ENCODE results near the gene FOXF2.

GRCh38 chr6:1382331-1382882 is 7.0 kb upstream of the FOXF2 start:
- no peak for TF ChIP-seq SMC3 (IDR thresholded peaks at IDR 0.05; ENCODE audit: low read length)
- TF ChIP-seq ZNF18 (CRISPR knock-in tag; IDR thresholded peaks at IDR 0.05; ENCODE audit: insufficient replicate concordance), result no peak
- no peak for TF ChIP-seq TSC22D2 (CRISPR knock-in tag; IDR thresholded peaks at IDR 0.05; ENCODE audit: borderline replicate concordance)
- no peak for TF ChIP-seq ETV5 (CRISPR knock-in tag; IDR thresholded peaks at IDR 0.05; ENCODE audit: borderline replicate concordance)
- no peak for TF ChIP-seq ZNF850 (CRISPR knock-in tag; conservative IDR thresholded peaks at IDR 0.05)
- no peak for TF ChIP-seq GABPA (IDR thresholded peaks at IDR 0.05; ENCODE audit: low read depth, low read length)
- TF ChIP-seq GABPA (CRISPR knock-in tag; IDR thresholded peaks at IDR 0.05; ENCODE audit: low read depth), result no peak
- TF ChIP-seq FIP1L1 (IDR thresholded peaks at IDR 0.05; ENCODE audit: borderline replicate concordance, insufficient read depth, low read depth, low read length), result no peak
- TF ChIP-seq, protein P1, sequence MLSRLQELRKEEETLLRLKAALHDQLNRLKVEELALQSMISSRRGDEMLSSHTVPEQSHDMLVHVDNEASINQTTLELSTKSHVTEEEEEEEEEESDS (CRISPR knock-in tag; IDR thresholded peaks at IDR 0.05; ENCODE audit: borderline replicate concordance), result no peak
- TF ChIP-seq GTF3A (CRISPR knock-in tag; conservative IDR thresholded peaks at IDR 0.05), result no peak
- TF ChIP-seq ZNF296 (CRISPR knock-in tag; conservative IDR thresholded peaks at IDR 0.05), result no peak

Measured in HepG2 (cell line).